Central memory CD4-positive, alpha-beta T cell (primary cell): Measurements from ENCODE around the gene UBN1.
"Not testable (repeated sequence)": the region's sequence is repeated elsewhere in the genome, so short reads cannot be mapped to it uniquely, and the experiment has no call there.

Source experiments
- DNase-seq: peaks from one replicate; pipeline ENCODE4 v3.0.0; 2022

UBN1 gene

GRCh38 chr16:4890026-4890425 is 42.7 kb downstream of the UBN1 start:
- DNase-seq, result no peak

- DNase-seq, result no peak
These were observed 43.4 kb downstream of the UBN1 start for GRCh38 chr16:4890686-4891085.

GRCh38 chr16:4891097-4891885 is 44.0 kb downstream of the UBN1 start:
- DNase-seq, result no peak

GRCh38 chr16:4891886-4892216 is 44.6 kb downstream of the UBN1 start:
- no peak for DNase-seq

DNA sequence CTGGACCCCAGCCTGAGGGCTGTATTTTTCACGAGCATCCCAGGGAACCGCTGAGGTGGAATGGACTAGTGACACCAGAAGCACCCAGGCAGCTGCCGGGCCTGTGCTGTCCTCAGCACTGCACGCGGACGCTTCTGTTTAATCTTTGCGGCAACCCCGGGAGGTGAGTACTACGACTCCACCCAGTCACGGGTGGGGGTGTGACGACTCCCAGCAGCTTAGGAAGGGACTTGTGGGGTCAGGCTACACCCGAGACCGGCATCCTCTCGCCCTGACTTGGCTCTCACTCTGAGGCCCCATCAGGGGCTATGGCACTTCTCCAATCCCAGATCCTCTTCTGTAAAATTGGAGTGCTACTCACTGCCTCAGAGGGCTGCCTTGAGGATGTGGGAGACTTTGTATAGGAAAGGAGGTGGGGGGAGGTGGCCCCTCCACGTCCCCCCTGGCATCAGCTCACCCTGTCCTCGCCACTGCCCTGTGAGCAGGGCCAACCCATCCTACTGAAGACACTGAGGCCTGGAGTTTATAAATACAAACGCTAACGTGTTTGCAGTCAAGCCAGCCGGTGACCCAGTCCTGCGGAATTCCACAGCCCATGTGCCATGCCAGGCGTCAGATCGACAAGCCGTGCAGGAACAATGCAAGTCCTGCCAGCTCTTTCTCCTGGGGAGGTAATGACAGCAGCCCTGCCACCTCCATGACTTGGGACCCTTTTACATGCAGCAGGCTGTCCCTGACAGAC is 45.3 kb downstream of the UBN1 start:
- DNase-seq, result no peak

DNA sequence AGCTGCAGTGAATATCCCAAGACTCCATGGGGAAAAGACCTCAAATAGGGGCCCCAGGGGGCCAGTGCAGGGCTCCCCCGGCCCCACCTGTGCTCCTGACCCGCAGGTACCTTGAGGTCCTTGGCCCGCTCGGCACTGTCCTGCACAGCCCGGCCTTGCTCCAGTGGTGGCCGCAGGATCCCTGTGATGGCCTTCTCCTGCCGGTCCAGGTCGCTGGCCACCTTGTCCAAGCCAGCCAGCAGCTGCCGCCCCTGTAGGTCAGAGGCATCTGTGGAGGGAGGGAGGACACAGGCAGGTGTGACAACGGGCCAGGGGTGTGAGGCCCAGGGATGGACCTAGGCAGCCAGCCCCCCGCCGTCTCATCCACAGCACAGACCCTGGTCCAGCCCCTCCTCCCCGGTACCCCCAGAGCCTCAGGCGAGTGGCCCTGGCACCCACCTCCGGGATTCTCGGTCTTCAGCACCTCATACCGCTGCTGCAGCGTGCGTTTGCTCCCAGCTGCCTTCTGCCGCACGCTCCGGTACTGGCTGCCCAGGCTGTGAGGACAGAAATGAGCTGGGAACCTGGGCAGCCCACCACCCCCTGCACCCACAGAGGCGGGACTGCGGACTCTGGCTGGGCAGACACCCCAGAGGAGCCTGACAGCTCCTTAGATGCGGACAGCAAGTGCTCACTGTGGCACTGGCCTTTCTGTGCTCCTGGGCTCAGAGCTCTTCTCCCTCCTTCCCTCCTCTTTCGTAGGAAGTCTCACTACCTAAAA is 46.0 kb downstream of the UBN1 start:
- no peak for DNase-seq

DNA sequence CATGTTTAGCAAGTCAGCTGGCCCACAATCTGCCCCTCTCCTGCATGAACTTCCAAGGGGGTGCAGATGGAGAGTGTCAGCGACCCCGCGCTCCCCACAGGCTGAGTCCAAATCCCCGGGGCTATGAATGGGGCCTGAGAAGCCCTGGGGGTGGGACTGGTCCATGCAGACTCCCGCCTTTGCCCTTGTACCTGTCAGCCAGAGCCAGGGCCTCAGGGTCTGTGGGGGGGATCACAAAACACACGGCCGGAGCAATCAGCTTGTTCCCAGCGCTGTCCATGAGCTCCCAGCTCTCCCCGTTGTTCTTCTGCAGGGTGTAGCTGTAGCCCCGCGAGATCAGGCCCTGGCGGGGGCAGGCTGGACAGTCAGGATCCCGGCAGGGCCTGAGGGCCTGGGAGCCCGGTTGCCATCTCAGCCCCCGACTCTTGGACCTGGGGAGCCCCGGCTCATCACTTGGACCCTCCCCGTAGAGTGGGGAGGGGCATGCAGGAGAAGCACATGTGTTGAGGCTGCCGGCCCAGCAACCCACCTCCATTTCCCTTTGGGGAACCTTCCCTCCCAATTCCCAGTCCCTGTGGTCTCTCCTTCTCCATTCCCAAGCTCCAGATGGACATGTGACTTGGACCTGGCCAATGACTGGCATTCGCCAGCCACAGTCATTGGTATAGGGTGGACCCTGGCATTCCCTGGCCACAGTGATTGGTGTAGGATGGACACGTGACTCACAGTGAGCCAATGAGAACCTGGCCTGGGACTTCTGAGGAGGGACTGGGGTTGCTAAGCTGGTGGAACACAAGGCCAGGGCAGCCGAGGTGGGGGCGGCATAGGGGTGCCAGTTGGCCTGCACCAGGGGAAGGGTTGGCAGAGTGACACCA is 47.2 kb downstream of the UBN1 start:
- DNase-seq, result no peak

- DNase-seq, result no peak
These were observed 48.1 kb downstream of the UBN1 start for GRCh38 chr16:4895366-4895765.

GRCh38 chr16:4896761-4897160 is 49.5 kb downstream of the UBN1 start:
- not testable (repeated sequence) for DNase-seq

DNA sequence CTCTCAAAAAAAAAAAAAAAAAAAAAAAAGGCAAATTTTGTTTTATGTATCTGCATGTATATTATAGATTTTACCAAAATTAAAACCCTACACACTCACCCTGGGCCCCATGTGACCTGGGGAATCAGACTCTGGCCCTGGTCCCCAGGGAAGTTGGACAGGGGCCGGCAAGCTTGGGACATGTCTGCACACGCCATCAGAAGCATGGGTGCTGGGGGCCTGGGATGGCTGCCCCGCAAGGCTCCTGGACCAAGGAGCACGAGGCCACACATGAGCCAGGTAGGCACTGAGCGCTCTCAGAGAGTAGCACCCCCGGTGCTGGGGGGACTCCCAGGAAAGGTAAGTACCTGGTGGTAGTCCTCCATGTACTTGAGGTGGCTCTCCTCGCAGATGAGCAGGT is 50.0 kb downstream of the UBN1 start:
- DNase-seq, result no peak

DNA sequence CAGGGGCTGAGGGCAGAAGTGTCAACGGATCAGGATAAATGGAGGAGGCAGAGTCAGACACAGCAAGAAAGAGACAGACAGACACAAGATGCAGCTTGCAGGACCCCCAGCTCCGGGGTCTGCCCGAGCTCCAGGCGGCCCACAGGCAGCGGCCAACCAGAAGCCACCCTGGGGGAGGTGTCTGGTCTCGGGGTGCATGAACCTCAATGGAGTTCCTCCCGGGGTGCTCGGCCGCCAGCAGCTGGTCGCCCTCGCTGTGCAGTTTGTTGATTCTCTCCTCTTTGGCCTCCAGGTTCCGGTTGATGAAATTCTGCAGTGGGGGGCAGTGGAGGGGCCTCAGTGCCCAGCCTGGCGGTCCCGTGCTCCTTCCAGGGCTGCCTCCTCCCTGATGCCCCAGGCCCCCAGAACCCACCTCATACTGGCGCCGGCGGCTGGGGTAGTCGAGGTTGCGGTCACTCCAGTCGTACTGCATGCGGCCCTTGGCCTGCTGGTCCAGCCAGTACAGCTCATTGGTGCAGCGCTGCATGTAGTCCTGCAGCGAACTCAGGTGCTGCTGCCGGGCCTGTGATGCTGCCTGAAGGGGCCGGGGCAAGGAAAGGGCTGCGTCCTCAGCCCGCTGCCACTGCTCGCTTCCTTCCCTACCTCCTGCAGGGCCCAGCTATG is 51.7 kb downstream of the UBN1 start:
- DNase-seq, result no peak

- DNase-seq, result no peak
These were observed 52.2 kb downstream of the UBN1 start for GRCh38 chr16:4899474-4899846.

- DNase-seq, result no peak
These were observed 52.8 kb downstream of the UBN1 start for GRCh38 chr16:4900036-4900435.

DNA sequence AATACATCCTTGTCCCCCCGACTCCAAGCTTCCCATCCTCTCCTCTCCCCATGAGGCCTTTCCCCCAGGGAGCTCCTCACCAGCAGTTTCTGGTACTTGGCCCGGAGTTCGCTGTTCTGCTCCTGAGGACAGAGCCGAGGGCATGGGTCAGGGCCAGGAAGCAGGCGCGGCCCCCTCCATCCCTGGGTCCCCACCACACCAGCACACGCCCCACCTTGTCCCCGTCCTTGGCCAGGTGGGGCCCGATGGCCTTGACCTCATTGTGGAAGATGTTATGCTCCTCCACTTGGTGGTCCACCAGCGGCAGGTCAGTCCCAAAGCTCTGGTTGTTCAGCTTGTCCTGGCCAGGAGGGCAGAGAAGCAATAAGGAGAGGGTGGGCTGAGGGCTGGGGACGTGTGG is 53.5 kb downstream of the UBN1 start:
- DNase-seq, result no peak

GRCh38 chr16:4902038-4902437 is 54.8 kb downstream of the UBN1 start:
- no peak for DNase-seq

- no peak for DNase-seq
These were observed 57.0 kb downstream of the UBN1 start for GRCh38 chr16:4904108-4904941.

DNA sequence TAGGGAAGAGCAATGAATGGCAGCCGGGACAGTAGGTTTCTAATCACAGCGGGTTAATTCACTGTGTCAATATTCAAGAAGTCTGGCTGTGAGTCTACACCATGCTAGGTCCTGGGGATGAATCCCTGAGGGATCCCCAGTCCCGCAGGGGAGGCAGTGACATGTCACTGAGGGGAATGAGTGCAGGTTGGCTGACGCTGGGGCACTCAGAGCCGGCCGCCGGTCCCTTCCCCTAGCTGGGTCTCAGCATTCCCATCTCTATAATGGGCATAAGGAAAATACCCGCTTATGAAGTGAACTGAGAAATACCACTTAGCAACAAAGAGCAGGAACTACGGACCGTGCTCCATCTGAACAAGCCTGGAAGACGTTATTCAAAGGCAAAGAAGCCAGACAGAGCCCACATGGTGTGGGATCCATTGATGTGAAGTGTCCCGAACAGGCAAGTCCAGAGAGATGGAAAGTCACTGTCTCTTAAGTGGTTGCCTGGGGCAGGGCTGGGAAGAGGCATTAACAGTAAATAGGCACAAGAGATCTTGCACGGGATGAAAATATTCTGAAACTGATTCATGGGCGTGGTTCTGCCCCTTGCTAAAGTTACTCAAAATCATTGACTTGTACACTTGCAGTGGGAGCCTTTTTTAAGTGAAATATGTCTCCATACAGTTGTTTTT is 57.8 kb downstream of the UBN1 start:
- DNase-seq, result no peak

- no peak for DNase-seq
These were observed 61.6 kb downstream of the UBN1 start for GRCh38 chr16:4908854-4909401.

GRCh38 chr16:4909825-4910224 is 62.5 kb downstream of the UBN1 start:
- no peak for DNase-seq

- no peak for DNase-seq
These were observed 63.5 kb downstream of the UBN1 start for GRCh38 chr16:4910828-4911227.
